Measurements from ENCODE around the gene SNRPD1. TPM values are rescaled to one million over a fixed set of nuclear protein-coding genes. Genes with fewer than 3 reads are reported as not detected.

The SNRPD1 gene
- total and polyA plus RNA-seq, 9 of the 15 experiments (the other 6 are each of a cell fraction or from before 2014, with no cell fraction given), result 186 to 1,063 (median 313) TPM

- H3K9me3 ChIP-seq (replicated peaks; ENCODE audit: control insufficient read depth, insufficient read depth, low read depth, low read length), result no peaks in the 10 kb centered on the region
- WGBS (ENCODE audit: insufficient coverage, low coverage, missing lambda C conversion rate), result 2% methylated on average over 74 of the region's 74 CpGs
- ATAC-seq (peak; percentile 87), DNase-seq (ENCODE audit: extremely low read depth in 1 of 4, low spot score in 3 of 4) (peak; percentile 89 to 99 (median 92)), FAIRE-seq (peak; percentile 94)
- H3K4me1 ChIP-seq (replicated peaks in 1 of 2; ENCODE audit: control insufficient read depth in 2 of 2, insufficient read depth in 2 of 2, low read length in 2 of 2), result peaks cover 15 to 16% of the 10 kb centered on the region in 2 experiments
- H3K4me3 ChIP-seq, result peak within 1 kb of the TSS; percentile 97
- H3K4me2 ChIP-seq (ENCODE audit: insufficient read depth, low read length), result peak within 1 kb of the TSS; percentile 99
- H3K9ac ChIP-seq (ENCODE audit: insufficient read depth in 1 of 2, low read depth in 2 of 2, low read length in 2 of 2), result peak within 1 kb of the TSS; percentile 98 to 99
- peak within 1 kb of the TSS; percentile 100 for H3K27ac ChIP-seq (ENCODE audit: extremely low read depth, low read depth, low read length)
- ChIA-PET POLR2A (interaction anchor here (0.6 to 3.3 kb wide), 23 partner anchors 9 to 256 kb away, joined by 3 to 31 read pairs (median 4); partner anchors contain the start of genes MIB1 and SNRPD1), CTCF (ENCODE audit: low intra/inter-chr PET ratio) (interaction anchor here (0.6 kb wide), 2 partner anchors 9 to 112 kb away, joined by 3 read pairs; no protein-coding TSS in a partner anchor)
- H4K20me1 ChIP-seq (replicated peaks; ENCODE audit: control insufficient read depth, insufficient read depth, low read length), result no peaks in the 10 kb centered on the region; the same call in 1 of the 2 replicates
- no peaks in the 10 kb centered on the region for H3K36me3 ChIP-seq (ENCODE audit: control insufficient read depth, insufficient read depth, low read length)
- no peaks in the 10 kb centered on the region for H3K9me1 ChIP-seq (ENCODE audit: control insufficient read depth, insufficient read depth, low read length)
- BruUV-seq (replicated peaks), result no TSS peak
- H2AFZ ChIP-seq (ENCODE audit: low read depth, low read length), result peak within 1 kb of the TSS; percentile 97
- peaks cover 47% of the 10 kb centered on the region for H3K79me2 ChIP-seq (ENCODE audit: control insufficient read depth, insufficient read depth, low read length)
- H3K27me3 ChIP-seq (ENCODE audit: control insufficient read depth in 2 of 2, insufficient read depth in 2 of 2, low read length in 2 of 2), result no peaks in the 10 kb centered on the region
- in situ Hi-C loops (cut with MboI) (no loop called here), intact Hi-C loops (cut with micrococcal nuclease) (no loop called here)
- TF ChIP-seq PRPF4 (IDR thresholded peaks at IDR 0.05; ENCODE audit: insufficient read depth, low read depth, low read length, poor library complexity, severe bottlenecking) (peak; percentile 7), ZFX (CRISPR knock-in tag; IDR thresholded peaks at IDR 0.05) (peak; percentile 84), STAT5A (IDR thresholded peaks at IDR 0.05; ENCODE audit: borderline replicate concordance, low read length) (peak; percentile 11; the same call in 1 of the 2 replicates), RREB1 (CRISPR knock-in tag; IDR thresholded peaks at IDR 0.05) (no peak), SREBF2 (CRISPR knock-in tag; IDR thresholded peaks at IDR 0.05) (no peak), ETS1 (conservative IDR thresholded peaks at IDR 0.05; ENCODE audit: control insufficient read depth, low read depth, low read length) (0 out of 2 replicates have a peak, but pooled peaks have one; percentile 57), POLR2AphosphoS2 (IDR thresholded peaks at IDR 0.05; ENCODE audit: low read length) (no peak; the same call in 1 of the 2 replicates)
These were observed 11.3 kb upstream of the SNRPD1 start, which contains the start of gene ESCO1 for GRCh38 chr18:21600526-21601410. TSS of gene ESCO1 (minus strand) at chr18:21600704. CDS start at chr18:21574843, 25,861 bp downstream.

All from K562 (cell line).